Parathyroid adenoma (tissue), 2 donors: ENCODE data around the gene QTRT2.

ENCODE experiments used
- H2AFZ ChIP-seq: fragments of 300-600 bp; sonication (generic); one replicate; pipeline ENCODE4 v1.7.0; 2017; ENCODE audit warnings: antibody characterized with exemption, mild to moderate bottlenecking
- H3K27ac ChIP-seq: fragments of 300-600 bp; sonication (generic); one replicate; pipeline ENCODE4 v1.7.0; 2017
- H3K27me3 ChIP-seq: fragments of 300-600 bp; sonication (generic); one replicate; pipeline ENCODE4 v1.7.0; 2017; ENCODE audit warnings: low read length; ENCODE audit not compliant: control insufficient read depth, insufficient read depth
- H3K36me3 ChIP-seq: fragments of 300-600 bp; sonication (generic); one replicate; pipeline ENCODE4 v1.7.0; 2017; ENCODE audit warnings: low read length; ENCODE audit not compliant: control insufficient read depth, insufficient read depth
- H3K4me1 ChIP-seq: fragments of 300-600 bp; sonication (generic); one replicate; pipeline ENCODE4 v1.7.0; 2017; ENCODE audit warnings: control low read depth
- H3K4me2 ChIP-seq: fragments of 300-600 bp; sonication (generic); one replicate; pipeline ENCODE4 v1.7.0; 2017; ENCODE audit warnings: low read length
- H3K4me3 ChIP-seq: fragments of 300-600 bp; sonication (generic); one replicate; pipeline ENCODE4 v1.7.0; 2017; ENCODE audit warnings: low read depth, low read length
- H3K79me2 ChIP-seq: fragments of 300-600 bp; sonication (generic); one replicate; pipeline ENCODE4 v1.7.0; 2017; ENCODE audit warnings: control low read depth
- H3K9ac ChIP-seq: fragments of 300-600 bp; sonication (generic); one replicate; pipeline ENCODE4 v1.7.0; 2017; ENCODE audit warnings: mild to moderate bottlenecking
- H3K9me3 ChIP-seq: fragments of 300-600 bp; sonication (generic); one replicate; pipeline ENCODE4 v1.7.0; 2017; ENCODE audit warnings: low read length; ENCODE audit not compliant: control insufficient read depth
- CTCF ChIP-seq: fragments of 300-600 bp; sonication (generic); IDR thresholded peaks from one replicate; pipeline ENCODE4 v1.7.0; 2017; ENCODE audit warnings: antibody characterized with exemption, mild to moderate bottlenecking
- donor health status: primary hyperparathyroidism.

QTRT2 gene

GRCh38 chr3:114081037-114081436 is 24.5 kb downstream of the QTRT2 start:
- no peaks in the 10 kb centered on the region for H3K9me3 ChIP-seq
- H3K9ac ChIP-seq = no peak overlapping the region
- H3K27me3 ChIP-seq = no peaks in the 10 kb centered on the region
- no peak for TF ChIP-seq CTCF
- no peaks in the 10 kb centered on the region for H3K79me2 ChIP-seq
- H3K27ac ChIP-seq = no peak overlapping the region
- no peak overlapping the region for H2AFZ ChIP-seq
- no peaks in the 10 kb centered on the region for H3K36me3 ChIP-seq
- no peak overlapping the region for H3K4me3 ChIP-seq
- H3K4me2 ChIP-seq = no peak overlapping the region
- no peaks in the 10 kb centered on the region for H3K4me1 ChIP-seq

DNA sequence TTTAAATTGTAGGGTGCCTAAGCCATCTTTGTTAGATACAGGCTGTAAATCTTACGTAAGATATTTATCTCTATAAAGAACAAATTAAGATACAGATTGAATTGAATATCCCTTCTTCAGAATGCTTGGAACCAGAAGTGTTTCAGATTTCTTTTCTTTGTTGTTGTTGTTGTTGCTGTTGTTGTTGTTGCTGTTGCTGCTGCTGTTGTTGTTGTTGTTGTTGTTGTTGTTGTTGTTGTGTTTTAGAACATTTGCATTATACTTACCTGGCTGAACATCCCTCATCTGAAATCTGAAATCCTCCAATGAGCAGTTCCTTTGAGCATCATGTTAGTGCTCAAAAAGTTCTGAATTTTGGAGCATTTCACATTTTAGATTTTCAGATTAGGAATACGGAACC is 26.6 kb downstream of the QTRT2 start:
- no peak for TF ChIP-seq CTCF
- Histone ChIP-seq H3K4me1 (no peaks in the 10 kb centered on the region), H3K4me2 (no peak overlapping the region), H3K9me3 (no peaks in the 10 kb centered on the region), H3K36me3 (no peaks in the 10 kb centered on the region), H3K4me3 (no peak overlapping the region), H3K27ac (no peak overlapping the region), H3K79me2 (no peaks in the 10 kb centered on the region), H3K9ac (no peak overlapping the region), H3K27me3 (no peaks in the 10 kb centered on the region), H2AFZ (no peak overlapping the region)

DNA sequence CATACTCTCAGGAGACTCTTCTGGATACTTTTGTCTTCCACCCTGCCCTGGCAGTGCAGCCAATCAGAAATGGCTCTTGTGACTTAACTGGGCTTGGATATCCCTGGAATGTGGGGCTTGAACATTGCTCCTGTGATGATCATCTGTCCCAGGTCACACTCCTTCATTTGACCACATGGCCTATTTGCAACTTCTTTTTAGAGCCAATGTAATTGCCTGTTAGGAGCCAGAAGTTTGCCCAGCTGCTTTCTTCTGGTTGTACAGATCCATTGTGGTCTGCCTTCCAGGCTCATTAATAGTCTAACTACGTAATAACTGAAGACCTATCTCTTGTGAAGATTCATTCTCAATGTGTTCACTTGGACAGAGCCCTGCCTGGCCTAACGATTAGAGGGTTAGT is 29.8 kb downstream of the QTRT2 start:
- no peaks in the 10 kb centered on the region for H3K36me3 ChIP-seq
- no peak overlapping the region for H3K27ac ChIP-seq
- no peak for TF ChIP-seq CTCF

DNA sequence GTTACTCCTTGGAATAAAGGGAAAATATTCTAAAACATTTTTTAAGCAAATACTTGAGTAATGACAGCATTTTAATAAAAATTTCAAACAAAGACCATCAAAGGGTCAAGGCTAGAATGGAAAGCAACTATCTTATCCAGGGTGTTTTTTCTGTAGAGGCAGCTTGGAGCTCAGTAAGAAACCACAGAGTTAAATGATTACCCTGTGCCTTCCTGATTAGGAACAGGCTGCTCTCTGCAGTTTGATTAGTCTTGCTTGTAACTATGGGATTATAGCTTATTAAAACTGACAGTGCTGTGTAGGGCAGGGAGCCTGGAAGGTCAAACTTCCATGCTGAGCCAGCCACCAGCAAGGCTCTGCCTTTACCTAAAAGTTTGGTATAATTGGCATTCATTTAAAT is 33.1 kb downstream of the QTRT2 start:
- Histone ChIP-seq H3K9me3 (no peaks in the 10 kb centered on the region), H3K4me2 (no peak overlapping the region), H3K9ac (no peak overlapping the region), H3K36me3 (no peaks in the 10 kb centered on the region), H3K27me3 (no peaks in the 10 kb centered on the region), H3K27ac (no peak overlapping the region), H2AFZ (no peak overlapping the region), H3K4me1 (no peaks in the 10 kb centered on the region), H3K4me3 (no peak overlapping the region), H3K79me2 (no peaks in the 10 kb centered on the region)
- TF ChIP-seq CTCF = no peak

More for the DNA sequence above, 29.8 kb downstream of the QTRT2 start:
- H3K4me2 ChIP-seq = no peak overlapping the region
- H3K79me2 ChIP-seq = no peaks in the 10 kb centered on the region
- H3K9me3 ChIP-seq = no peaks in the 10 kb centered on the region
- no peak overlapping the region for H3K4me3 ChIP-seq
- H3K9ac ChIP-seq = no peak overlapping the region
- H2AFZ ChIP-seq = no peak overlapping the region
- H3K4me1 ChIP-seq = no peaks in the 10 kb centered on the region
- H3K27me3 ChIP-seq = no peaks in the 10 kb centered on the region

- no peak for TF ChIP-seq CTCF
- Histone ChIP-seq H3K79me2 (no peaks in the 10 kb centered on the region), H3K4me1 (no peaks in the 10 kb centered on the region), H3K27me3 (no peaks in the 10 kb centered on the region), H3K27ac (peak overlapping the region; percentile 31), H3K4me2 (peak overlapping the region; percentile 19), H3K4me3 (peak overlapping the region; percentile 22), H2AFZ (peak overlapping the region; percentile 65), H3K9ac (no peak overlapping the region), H3K36me3 (no peaks in the 10 kb centered on the region), H3K9me3 (no peaks in the 10 kb centered on the region)
Measured at GRCh38 chr3:114092151-114093015, 35.8 kb downstream of the QTRT2 start.
